ENCODE measurements around the gene IRAK3. TPM values are rescaled to one million over a fixed set of nuclear protein-coding genes. Genes with fewer than 3 reads are reported as not detected.
A peak's percentile ranks its signal among the peaks of the same experiment; 100 is the strongest.

The IRAK3 gene
- total and polyA plus RNA-seq, 2 donors (not counting 1 experiment from before 2014, with no cell fraction given) = 3.9 to 4.3 TPM

GRCh38 chr12:66197495-66197921 is 8.5 kb downstream of the IRAK3 start:
- WGBS (ENCODE audit: insufficient coverage) = 100% methylated on average over 2 of the region's 3 CpGs
- POLR2A ChIA-PET = no interaction called here
- Histone ChIP-seq H3K4me3 (ENCODE audit: control extremely low read depth in 1 of 5, extremely low read depth in 1 of 5, insufficient read depth in 1 of 5, low read depth in 2 of 5, low read length in 4 of 5) (no peak overlapping the region), H3K79me2 (ENCODE audit: control insufficient read depth, insufficient read depth, low read length) (peaks cover 49% of the 10 kb centered on the region), H3K9me3 (ENCODE audit: control extremely low read depth in 1 of 3, control insufficient read depth in 2 of 3, insufficient read depth in 1 of 3, low read length in 2 of 3) (peaks cover 3 to 8% (median 3%) of the 10 kb centered on the region in 3 donors), H2AFZ (ENCODE audit: insufficient read depth, low read depth, low read length, poor library complexity, severe bottlenecking) (no peak overlapping the region), H4K20me1 (ENCODE audit: control insufficient read depth, insufficient read depth, low read length, poor library complexity, severe bottlenecking) (no peaks in the 10 kb centered on the region), H3K27ac (ENCODE audit: low read length in 2 of 2) (no peak overlapping the region), H3K9ac (ENCODE audit: low read length) (no peak overlapping the region), H3K4me1 (ENCODE audit: control insufficient read depth in 2 of 2, insufficient read depth in 2 of 2, low read length in 2 of 2) (peaks cover 11 to 38% of the 10 kb centered on the region in 2 donors), H3K36me3 (replicated peaks in 1 of 2; ENCODE audit: control extremely low read depth in 1 of 2, control insufficient read depth in 1 of 2, extremely low read depth in 1 of 2, insufficient read depth in 2 of 2, low read length in 1 of 2) (no peaks in the 10 kb centered on the region), H3K27me3 (replicated peaks in 1 of 4; ENCODE audit: control extremely low read depth in 1 of 4, control insufficient read depth in 3 of 4, insufficient read depth in 4 of 4, low read length in 3 of 4) (no peaks in the 10 kb centered on the region), H3K4me2 (replicated peaks; ENCODE audit: low read depth, low read length, poor library complexity, severe bottlenecking) (peak overlapping the region; percentile 46)
- CTCF ChIA-PET = interaction anchor here (0.6 to 1.5 kb wide), 6 partner anchors 13 to 1849 kb away, joined by 3 to 7 read pairs (median 4); partner anchors contain the start of genes HELB and TMBIM4
- peaks cover 6% of the 10 kb centered on the region for H3K9me3 Mint-ChIP-seq (ENCODE audit: insufficient read depth)
- ATAC-seq (ENCODE audit: low read depth) (no peak), DNase-seq (no peak)
- H3K4me1 Mint-ChIP-seq = peaks cover 34% of the 10 kb centered on the region
- no peak overlapping the region for H3K27ac Mint-ChIP-seq
- H3K27me3 Mint-ChIP-seq = peaks cover 21% of the 10 kb centered on the region
- no peak overlapping the region for H3K4me3 Mint-ChIP-seq
- intact Hi-C loops (cut with micrococcal nuclease) = no loop called here
- TF ChIP-seq CTCF (IDR thresholded peaks at IDR 0.05) (no peak), EZH2 (IDR thresholded peaks at IDR 0.05; ENCODE audit: borderline replicate concordance, insufficient read depth, low read depth, low read length, poor library complexity, severe bottlenecking) (no peak)

DNA sequence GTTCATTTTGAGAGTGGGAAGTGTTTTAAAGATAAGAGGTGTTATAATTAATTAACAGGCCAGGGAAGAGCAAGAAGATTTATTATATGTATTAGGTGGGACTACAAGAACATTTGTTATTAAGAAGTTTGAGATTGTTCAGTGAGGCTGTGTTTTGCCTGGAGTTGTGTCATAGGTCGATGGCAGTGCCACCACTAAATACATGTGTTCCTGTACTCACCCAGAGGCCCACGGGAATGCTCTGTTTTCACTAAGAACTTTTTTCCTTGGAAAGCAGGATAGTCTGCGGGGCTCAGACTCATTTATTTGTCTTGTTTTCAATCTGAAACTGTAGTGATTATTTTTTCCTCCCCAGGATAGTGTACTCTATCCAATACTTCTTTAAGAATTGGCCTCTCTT is 10.1 kb downstream of the IRAK3 start:
- H3K9me3 ChIP-seq (ENCODE audit: control extremely low read depth in 1 of 3, control insufficient read depth in 2 of 3, insufficient read depth in 1 of 3, low read length in 2 of 3) = peaks cover 3 to 8% (median 3%) of the 10 kb centered on the region in 3 donors
- H3K4me1 Mint-ChIP-seq = peaks cover 31% of the 10 kb centered on the region
- H3K9me3 Mint-ChIP-seq (ENCODE audit: insufficient read depth) = peaks cover 6% of the 10 kb centered on the region
- no peaks in the 10 kb centered on the region for H3K27me3 ChIP-seq (replicated peaks in 1 of 4; ENCODE audit: control extremely low read depth in 1 of 4, control insufficient read depth in 3 of 4, insufficient read depth in 4 of 4, low read length in 3 of 4)
- POLR2A ChIA-PET = no interaction called here
- no peaks in the 10 kb centered on the region for H3K36me3 ChIP-seq (replicated peaks in 1 of 2; ENCODE audit: control extremely low read depth in 1 of 2, control insufficient read depth in 1 of 2, extremely low read depth in 1 of 2, insufficient read depth in 2 of 2, low read length in 1 of 2)
- peaks cover 15% of the 10 kb centered on the region for H3K27me3 Mint-ChIP-seq
- DNase-seq = no peak
- CTCF ChIA-PET = no interaction called here
- H3K4me3 Mint-ChIP-seq = no peak overlapping the region
- peaks cover 8 to 30% of the 10 kb centered on the region in 2 donors for H3K4me1 ChIP-seq (ENCODE audit: control insufficient read depth in 2 of 2, insufficient read depth in 2 of 2, low read length in 2 of 2)
- no peak overlapping the region for H2AFZ ChIP-seq (ENCODE audit: insufficient read depth, low read depth, low read length, poor library complexity, severe bottlenecking)
- H3K4me3 ChIP-seq (ENCODE audit: control extremely low read depth in 1 of 5, extremely low read depth in 1 of 5, insufficient read depth in 1 of 5, low read depth in 2 of 5, low read length in 4 of 5) = no peak overlapping the region
- H3K79me2 ChIP-seq (ENCODE audit: control insufficient read depth, insufficient read depth, low read length) = peaks cover 48% of the 10 kb centered on the region
- no peaks in the 10 kb centered on the region for H4K20me1 ChIP-seq (ENCODE audit: control insufficient read depth, insufficient read depth, low read length, poor library complexity, severe bottlenecking)
- no peak overlapping the region for H3K4me2 ChIP-seq (replicated peaks; ENCODE audit: low read depth, low read length, poor library complexity, severe bottlenecking)
- ATAC-seq (ENCODE audit: low read depth) = no peak
- TF ChIP-seq EZH2 (IDR thresholded peaks at IDR 0.05; ENCODE audit: borderline replicate concordance, insufficient read depth, low read depth, low read length, poor library complexity, severe bottlenecking) = no peak
- no peak for TF ChIP-seq CTCF (IDR thresholded peaks at IDR 0.05)
- H3K27ac Mint-ChIP-seq = no peak overlapping the region
- H3K27ac ChIP-seq (ENCODE audit: low read length in 2 of 2) = no peak overlapping the region
- intact Hi-C loops (cut with micrococcal nuclease) = no loop called here
- no peak overlapping the region for H3K9ac ChIP-seq (ENCODE audit: low read length)
- 100% methylated on average over 1 of the region's 3 CpGs for WGBS (ENCODE audit: insufficient coverage)

Measured in B cell (primary cell).